Mammary epithelial cell (primary cell): ENCODE data around the gene TMEM131L.
"Not testable (repeated sequence)": the region's sequence is repeated elsewhere in the genome, so short reads cannot be mapped to it uniquely, and the experiment has no call there.

Experiments
- CTCF ChIP-seq, 2 donors: IDR thresholded peaks in 1 of 2; conservative IDR thresholded peaks in 1 of 2; 2 replicates each; pipeline ENCODE4 v1.5.1; 2011 to 2012; ENCODE audit warnings: inconsistent platforms in 2 of 2, low read length in 2 of 2, mild to moderate bottlenecking in 2 of 2, control low read depth in 1 of 2, low read depth in 1 of 2; ENCODE audit not compliant: insufficient read depth in 1 of 2; ENCODE audit errors: extremely low read depth in 1 of 2
- EZH2 ChIP-seq: IDR thresholded peaks from 2 replicates; pipeline ENCODE4 v1.6.1; 2012; ENCODE audit warnings: low read length, inconsistent platforms, borderline replicate concordance

DNA sequence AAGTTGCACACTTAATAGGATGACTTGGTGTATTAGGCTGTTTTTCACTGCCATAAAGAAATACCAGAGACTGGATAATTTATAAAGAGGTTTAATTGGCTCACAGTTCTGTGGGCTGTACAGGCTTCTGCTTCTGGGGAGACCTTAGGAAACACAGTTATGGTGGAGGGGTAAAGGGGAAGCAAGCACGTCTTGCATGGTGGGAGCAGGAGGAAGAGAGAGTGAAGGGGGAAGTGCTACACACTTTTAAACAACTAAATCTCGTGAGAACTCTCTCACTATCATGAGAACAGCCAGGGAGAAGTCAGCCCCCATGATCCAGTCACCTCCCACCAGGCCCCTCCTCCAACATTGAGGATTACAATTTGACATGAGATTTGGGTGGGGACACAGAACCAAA lies 142.9 kb downstream of the TMEM131L start:
- not testable (repeated sequence) for TF ChIP-seq CTCF (conservative IDR thresholded peaks at IDR 0.05 in 1 of 2, IDR thresholded peaks at IDR 0.05 in 1 of 2; ENCODE audit: extremely low read depth in 1 of 2, insufficient read depth in 1 of 2, low read depth in 1 of 2, low read length in 2 of 2); EZH2
